Coronary artery (tissue), 2 donors: ENCODE data around the gene NPLOC4.
A peak's percentile ranks its signal among the peaks of the same experiment; 100 is the strongest.

Experiments used
- DNase-seq: peaks from one replicate; pipeline ENCODE4 v3.0.0-alpha.2; 2017; ENCODE audit warnings: low spot score
- H3K27ac ChIP-seq, 2 donors: fragments of 200-600 bp; sonication (generic); one replicate each; pipeline ENCODE4 v1.5.1; 2016 to 2019
- H3K4me3 ChIP-seq: fragments of 200-600 bp; sonication (generic); 2 replicates; pipeline ENCODE4 v1.5.1; 2016; ENCODE audit warnings: mild to moderate bottlenecking, moderate library complexity
- CTCF ChIP-seq: fragments of 200-600 bp; sonication (generic); IDR thresholded peaks from one replicate; pipeline ENCODE4 v1.5.1; 2019; ENCODE audit warnings: antibody characterized with exemption

NPLOC4 gene

GRCh38 chr17:81569986-81570514, 66.9 kb downstream of the NPLOC4 start:
- Histone ChIP-seq H3K4me3 (no peak overlapping the region), H3K27ac (no peak overlapping the region)
- DNase-seq = no peak
- TF ChIP-seq CTCF = no peak

- H3K4me3 ChIP-seq = no peak overlapping the region
- no peak for DNase-seq
- peak overlapping the region; percentile 79 to 86 for H3K27ac ChIP-seq
Measured at GRCh38 chr17:81568416-81568815, 68.5 kb downstream of the NPLOC4 start.

GRCh38 chr17:81567191-81567590, 69.7 kb downstream of the NPLOC4 start:
- peak overlapping the region; percentile 51 for H3K4me3 ChIP-seq
- TF ChIP-seq CTCF = no peak
- H3K27ac ChIP-seq = peak overlapping the region; percentile 79 to 86
- DNase-seq = no peak

More at GRCh38 chr17:81568416-81568815, 68.5 kb downstream of the NPLOC4 start:
- no peak for TF ChIP-seq CTCF

- H3K27ac ChIP-seq = peak overlapping the region; percentile 79 to 86
- peak overlapping the region; percentile 51 for H3K4me3 ChIP-seq
- no peak for TF ChIP-seq CTCF
- DNase-seq = peak; percentile 89
Measured at GRCh38 chr17:81566461-81567126, 70.3 kb downstream of the NPLOC4 start.

- no peak overlapping the region for H3K4me3 ChIP-seq
- no peak for TF ChIP-seq CTCF
- peak overlapping the region in 1 of 2 donors; percentile 86 for H3K27ac ChIP-seq
- no peak for DNase-seq
Measured at GRCh38 chr17:81565231-81565630, 71.7 kb downstream of the NPLOC4 start.

- no peak overlapping the region for H3K4me3 ChIP-seq
- H3K27ac ChIP-seq = peak overlapping the region in 1 of 2 donors; percentile 86
- no peak for DNase-seq
- TF ChIP-seq CTCF = no peak
Measured at GRCh38 chr17:81564778-81565177, 72.1 kb downstream of the NPLOC4 start.
